GM23338 (cell line): ENCODE results near the gene PDZK1IP1.

Experiments used
- CREB1 ChIP-seq: fragments of 250-450 bp; sonication (Bioruptor Pico); IDR thresholded peaks from 2 replicates; pipeline ENCODE4 v1.5.0; 2020; ENCODE audit warnings: low read depth, mild to moderate bottlenecking, moderate library complexity
- CTCF ChIP-seq, 2 experiments: fragments of 200-600 bp in 1 of 2; sonication (generic) in 1 of 2; conservative IDR thresholded peaks; 2 replicates each; pipeline versions ENCODE4 v1.5.1 to v1.6.1; 2016 to 2017; ENCODE audit warnings: antibody characterized with exemption in 2 of 2, low read depth in 2 of 2, mild to moderate bottlenecking in 2 of 2, moderate library complexity in 1 of 2
- ETS1 ChIP-seq: IDR thresholded peaks from 2 replicates; pipeline ENCODE4 v1.6.1; 2016; ENCODE audit warnings: antibody characterized with exemption
- EZH2 ChIP-seq: fragments of 200-600 bp; sonication (generic); IDR thresholded peaks from one replicate; pipeline ENCODE4 v1.8.0; 2017; ENCODE audit warnings: antibody characterized with exemption, mild to moderate bottlenecking, low read depth; ENCODE audit not compliant: unreplicated experiment
- EZH2phosphoT487 ChIP-seq: fragments of 200-600 bp; sonication (generic); IDR thresholded peaks from one replicate; pipeline ENCODE4 v1.8.1; 2018; ENCODE audit warnings: antibody characterized with exemption; ENCODE audit not compliant: unreplicated experiment
- JUNB ChIP-seq: IDR thresholded peaks from one replicate; pipeline ENCODE4 v1.6.1; 2016; ENCODE audit warnings: antibody characterized with exemption; ENCODE audit not compliant: unreplicated experiment
- NANOG ChIP-seq: IDR thresholded peaks from 2 replicates; pipeline ENCODE4 v1.6.1; 2016; ENCODE audit warnings: antibody characterized with exemption, borderline replicate concordance
- POLR2AphosphoS5 ChIP-seq: IDR thresholded peaks from 2 replicates; pipeline ENCODE4 v1.6.1; 2016; ENCODE audit warnings: antibody characterized with exemption, low read depth
- REST ChIP-seq: IDR thresholded peaks from one replicate; pipeline ENCODE4 v1.6.1; 2018; ENCODE audit warnings: antibody characterized with exemption; ENCODE audit not compliant: unreplicated experiment
- STAT1 ChIP-seq: IDR thresholded peaks from one replicate; pipeline ENCODE4 v1.6.1; 2016; ENCODE audit warnings: antibody characterized with exemption; ENCODE audit not compliant: unreplicated experiment
- ZNF114 ChIP-seq: fragments of 250-450 bp; sonication (Bioruptor Pico); IDR thresholded peaks from 2 replicates; pipeline ENCODE4 v1.5.0; 2020; ENCODE audit warnings: mild to moderate bottlenecking, moderate library complexity
- ZNF331 ChIP-seq: fragments of 250-450 bp; sonication (Bioruptor Pico); IDR thresholded peaks from 2 replicates; pipeline ENCODE4 v1.5.0; 2020; ENCODE audit warnings: low read depth, mild to moderate bottlenecking, moderate library complexity

- TF ChIP-seq NANOG (no peak), CTCF (conservative IDR thresholded peaks at IDR 0.05; ENCODE audit: low read depth in 2 of 2) (no peak), POLR2AphosphoS5 (no peak), EZH2 (no peak), EZH2phosphoT487 (no peak), REST (no peak), JUNB (no peak), STAT1 (no peak), CREB1 (CRISPR knock-in tag) (no peak), ZNF114 (CRISPR knock-in tag) (no peak), ETS1 (no peak), ZNF331 (CRISPR knock-in tag) (no peak)
Measured at GRCh38 chr1:47198214-47198613, 8.4 kb upstream of the PDZK1IP1 start.
